Loucy (cell line): ENCODE results near the gene CDYL2.

Experiments
- CTCF ChIP-seq: fragments of 200-600 bp; sonication (generic); conservative IDR thresholded peaks from 2 replicates; pipeline ENCODE4 v1.5.1; 2014; ENCODE audit warnings: mild to moderate bottlenecking, antibody characterized with exemption, low read length
- EZH2phosphoT487 ChIP-seq: fragments of 200-600 bp; IDR thresholded peaks from 2 replicates; pipeline ENCODE4 v1.6.1; 2018; ENCODE audit warnings: antibody characterized with exemption, mild to moderate bottlenecking, moderate library complexity, borderline replicate concordance

- no peak for TF ChIP-seq CTCF
- TF ChIP-seq EZH2phosphoT487 = no peak
Observed at GRCh38 chr16:80836202-80836601, 31.8 kb upstream of the CDYL2 start.
